ENCODE measurements around the gene GRIP2. TPM values are rescaled to one million over a fixed set of nuclear protein-coding genes. Genes with fewer than 3 reads are reported as not detected.

Gene GRIP2
- 10 to 100 TPM in 1 of 4 donors, 1 to 10 TPM in 1, under 1 TPM in 1, not detected in 1; 0.80 to 12.4 (median 1.4) TPM for total RNA-seq

- Histone ChIP-seq H3K27me3 (no peaks in the 10 kb centered on the region), H3K4me1 (no peaks in the 10 kb centered on the region), H3K4me3 (no peak within 1 kb of the TSS), H3K36me3 (no peaks in the 10 kb centered on the region), H3K27ac (no peak within 1 kb of the TSS), H3K9me3 (no peaks in the 10 kb centered on the region)
- no peak for DNase-seq
- TF ChIP-seq, protein P1, sequence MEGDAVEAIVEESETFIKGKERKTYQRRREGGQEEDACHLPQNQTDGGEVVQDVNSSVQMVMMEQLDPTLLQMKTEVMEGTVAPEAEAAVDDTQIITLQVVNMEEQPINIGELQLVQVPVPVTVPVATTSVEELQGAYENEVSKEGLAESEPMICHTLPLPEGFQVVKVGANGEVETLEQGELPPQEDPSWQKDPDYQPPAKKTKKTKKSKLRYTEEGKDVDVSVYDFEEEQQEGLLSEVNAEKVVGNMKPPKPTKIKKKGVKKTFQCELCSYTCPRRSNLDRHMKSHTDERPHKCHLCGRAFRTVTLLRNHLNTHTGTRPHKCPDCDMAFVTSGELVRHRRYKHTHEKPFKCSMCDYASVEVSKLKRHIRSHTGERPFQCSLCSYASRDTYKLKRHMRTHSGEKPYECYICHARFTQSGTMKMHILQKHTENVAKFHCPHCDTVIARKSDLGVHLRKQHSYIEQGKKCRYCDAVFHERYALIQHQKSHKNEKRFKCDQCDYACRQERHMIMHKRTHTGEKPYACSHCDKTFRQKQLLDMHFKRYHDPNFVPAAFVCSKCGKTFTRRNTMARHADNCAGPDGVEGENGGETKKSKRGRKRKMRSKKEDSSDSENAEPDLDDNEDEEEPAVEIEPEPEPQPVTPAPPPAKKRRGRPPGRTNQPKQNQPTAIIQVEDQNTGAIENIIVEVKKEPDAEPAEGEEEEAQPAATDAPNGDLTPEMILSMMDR (IDR thresholded peaks at IDR 0.05) = no peak
- no peak for TF ChIP-seq POLR2A (IDR thresholded peaks at IDR 0.05)
These were observed at the start of gene GRIP2 for GRCh38 chr3:14539742-14540491. Gene GRIP2, minus strand, starts transcription at chr3:14540342. Its CDS starts 34 bp downstream, at chr3:14540308.

DNA sequence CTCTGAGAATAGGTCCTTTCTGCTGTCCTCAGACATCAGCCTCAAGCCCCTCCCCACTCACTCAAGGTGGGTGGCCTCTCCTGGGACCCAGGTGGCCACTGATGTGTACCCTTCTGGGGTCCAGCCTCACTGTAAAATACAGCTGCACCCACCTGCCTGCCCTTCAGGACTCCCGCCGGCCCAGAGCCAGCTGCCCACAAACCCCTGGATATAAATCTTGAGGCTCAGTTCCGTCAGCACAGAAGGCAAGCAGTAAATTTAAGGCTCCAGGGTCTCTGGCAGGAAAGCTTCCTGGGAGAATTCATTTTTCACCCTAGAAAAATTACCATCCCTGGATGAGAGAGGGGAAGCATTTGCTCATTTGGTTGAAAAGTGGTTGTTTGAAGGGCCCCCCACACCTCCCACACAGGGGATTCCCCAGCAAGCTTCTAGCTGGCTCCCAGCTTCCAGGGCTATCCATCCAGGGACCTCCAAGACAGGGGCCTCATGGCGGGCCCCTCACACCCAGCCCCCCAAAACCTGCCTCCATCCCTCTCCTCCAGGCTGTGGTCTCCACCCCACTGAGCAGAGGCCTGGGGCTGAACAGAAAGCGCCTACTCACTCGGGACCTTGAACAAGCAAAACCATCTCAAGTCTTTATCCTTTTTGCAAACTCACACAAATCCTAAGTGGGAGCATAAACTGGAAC lies 48.4 kb upstream of the GRIP2 start:
- Histone ChIP-seq H3K4me1 (no peaks in the 10 kb centered on the region), H3K36me3 (no peaks in the 10 kb centered on the region), H3K27me3 (no peaks in the 10 kb centered on the region), H3K27ac (no peak overlapping the region), H3K4me3 (no peak overlapping the region), H3K9me3 (no peaks in the 10 kb centered on the region)
- DNase-seq = peak in 1 of 3 donors; percentile 25
- no peak for TF ChIP-seq POLR2A (IDR thresholded peaks at IDR 0.05)
- TF ChIP-seq, protein P1 (IDR thresholded peaks at IDR 0.05) = no peak

GRCh38 chr3:14587740-14588360 lies 47.7 kb upstream of the GRIP2 start:
- no peaks in the 10 kb centered on the region for H3K9me3 ChIP-seq
- no peaks in the 10 kb centered on the region for H3K4me1 ChIP-seq
- TF ChIP-seq, protein P1 (IDR thresholded peaks at IDR 0.05) = no peak
- no peak for TF ChIP-seq POLR2A (IDR thresholded peaks at IDR 0.05)
- no peak overlapping the region for H3K4me3 ChIP-seq
- DNase-seq = peak in 2 of 3 donors; percentile 46 to 64
- no peak overlapping the region for H3K27ac ChIP-seq
- H3K27me3 ChIP-seq = no peaks in the 10 kb centered on the region
- no peaks in the 10 kb centered on the region for H3K36me3 ChIP-seq

GRCh38 chr3:14586611-14587010 lies 46.5 kb upstream of the GRIP2 start:
- TF ChIP-seq, protein P1 (IDR thresholded peaks at IDR 0.05) = no peak
- TF ChIP-seq POLR2A (IDR thresholded peaks at IDR 0.05) = no peak
- Histone ChIP-seq H3K36me3 (no peaks in the 10 kb centered on the region), H3K9me3 (no peaks in the 10 kb centered on the region), H3K27me3 (no peaks in the 10 kb centered on the region), H3K27ac (no peak overlapping the region), H3K4me1 (no peaks in the 10 kb centered on the region), H3K4me3 (no peak overlapping the region)
- DNase-seq = no peak

DNA sequence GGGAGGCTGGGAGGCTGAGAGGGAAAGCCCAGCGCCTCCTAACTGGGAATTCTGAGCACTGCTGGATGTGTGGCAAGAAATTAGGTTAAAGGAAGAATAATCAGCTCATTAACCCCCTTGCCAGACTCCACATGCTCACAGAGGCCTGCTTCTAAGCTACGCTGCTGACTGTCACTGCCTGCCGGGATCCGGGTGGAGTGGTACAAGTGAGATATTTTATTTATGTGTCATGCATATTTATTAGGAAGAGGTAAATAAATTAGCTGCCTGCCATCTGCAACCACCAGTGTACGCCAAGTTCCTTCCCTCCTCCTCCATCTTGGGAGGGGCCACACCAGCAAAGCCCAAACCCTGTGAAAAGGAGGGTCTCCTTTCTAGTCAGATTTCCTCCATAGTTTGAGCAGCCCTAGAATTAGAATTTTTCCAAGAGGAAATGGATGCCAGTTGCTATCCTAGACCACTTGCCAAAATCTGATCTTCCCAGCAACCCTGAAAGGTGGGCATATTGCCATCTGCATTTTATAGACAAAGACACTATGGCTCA lies 43.5 kb upstream of the GRIP2 start:
- H3K36me3 ChIP-seq = no peaks in the 10 kb centered on the region
- no peaks in the 10 kb centered on the region for H3K27me3 ChIP-seq
- no peak for DNase-seq
- TF ChIP-seq POLR2A (IDR thresholded peaks at IDR 0.05) = no peak
- TF ChIP-seq, protein P1 (IDR thresholded peaks at IDR 0.05) = no peak
- H3K27ac ChIP-seq = no peak overlapping the region
- H3K4me3 ChIP-seq = no peak overlapping the region
- H3K4me1 ChIP-seq = no peaks in the 10 kb centered on the region
- no peaks in the 10 kb centered on the region for H3K9me3 ChIP-seq
